GM23338 (cell line): ENCODE data around the gene SF3B2.

Experiments used
- CREB1 ChIP-seq: fragments of 250-450 bp; sonication (Bioruptor Pico); IDR thresholded peaks from 2 replicates; pipeline ENCODE4 v1.5.0; 2020; ENCODE audit warnings: low read depth, mild to moderate bottlenecking, moderate library complexity
- CTCF ChIP-seq, 2 experiments: fragments of 200-600 bp in 1 of 2; sonication (generic) in 1 of 2; conservative IDR thresholded peaks; 2 replicates each; pipeline versions ENCODE4 v1.5.1 to v1.6.1; 2016 to 2017; ENCODE audit warnings: antibody characterized with exemption in 2 of 2, low read depth in 2 of 2, mild to moderate bottlenecking in 2 of 2, moderate library complexity in 1 of 2
- EZH2 ChIP-seq: fragments of 200-600 bp; sonication (generic); IDR thresholded peaks from one replicate; pipeline ENCODE4 v1.8.0; 2017; ENCODE audit warnings: antibody characterized with exemption, mild to moderate bottlenecking, low read depth; ENCODE audit not compliant: unreplicated experiment
- EZH2phosphoT487 ChIP-seq: fragments of 200-600 bp; sonication (generic); IDR thresholded peaks from one replicate; pipeline ENCODE4 v1.8.1; 2018; ENCODE audit warnings: antibody characterized with exemption; ENCODE audit not compliant: unreplicated experiment
- NANOG ChIP-seq: IDR thresholded peaks from 2 replicates; pipeline ENCODE4 v1.6.1; 2016; ENCODE audit warnings: antibody characterized with exemption, borderline replicate concordance
- REST ChIP-seq: IDR thresholded peaks from one replicate; pipeline ENCODE4 v1.6.1; 2018; ENCODE audit warnings: antibody characterized with exemption; ENCODE audit not compliant: unreplicated experiment

- TF ChIP-seq CREB1 (CRISPR knock-in tag) = no peak
- TF ChIP-seq NANOG = no peak
- no peak for TF ChIP-seq CTCF (conservative IDR thresholded peaks at IDR 0.05; ENCODE audit: low read depth in 2 of 2)
- TF ChIP-seq EZH2 = no peak
- TF ChIP-seq REST = no peak
- no peak for TF ChIP-seq EZH2phosphoT487
Observed at GRCh38 chr11:66039765-66040164, 12.4 kb upstream of the SF3B2 start.
